ENCODE measurements around the gene OPHN1. TPM values are rescaled to one million over a fixed set of nuclear protein-coding genes. Genes with fewer than 3 reads are reported as not detected.
"Not testable (repeated sequence)": the region's sequence is repeated elsewhere in the genome, so short reads cannot be mapped to it uniquely, and the experiment has no call there.

Gene OPHN1
- total RNA-seq, 1 donor from 2014 or later, result 10.9 TPM

- no peak overlapping the region for H3K4me3 Mint-ChIP-seq (ENCODE audit: unreplicated experiment)
- no peak for TF ChIP-seq CTCF (IDR thresholded peaks at IDR 0.05)
- H3K27me3 Mint-ChIP-seq (ENCODE audit: unreplicated experiment), result no peaks in the 10 kb centered on the region
- DNase-seq (ENCODE audit: extremely low spot score, unreplicated experiment), result no peak
- H3K27ac Mint-ChIP-seq (ENCODE audit: unreplicated experiment), result no peak overlapping the region
- peaks cover 19% of the 10 kb centered on the region for H3K9me3 Mint-ChIP-seq (ENCODE audit: unreplicated experiment)
- no peaks in the 10 kb centered on the region for H3K4me1 Mint-ChIP-seq (ENCODE audit: unreplicated experiment)
- H3K36me3 Mint-ChIP-seq (ENCODE audit: unreplicated experiment), result peaks cover 4% of the 10 kb centered on the region
Observed at GRCh38 chrX:68077378-68077777, 355.9 kb downstream of the OPHN1 start.

- TF ChIP-seq CTCF (IDR thresholded peaks at IDR 0.05), result no peak
- H3K4me1 Mint-ChIP-seq (ENCODE audit: unreplicated experiment), result no peaks in the 10 kb centered on the region
- H3K4me3 Mint-ChIP-seq (ENCODE audit: unreplicated experiment), result no peak overlapping the region
- DNase-seq (ENCODE audit: extremely low spot score, unreplicated experiment), result no peak
- peaks cover 9% of the 10 kb centered on the region for H3K9me3 Mint-ChIP-seq (ENCODE audit: unreplicated experiment)
- no peak overlapping the region for H3K27ac Mint-ChIP-seq (ENCODE audit: unreplicated experiment)
- no peaks in the 10 kb centered on the region for H3K27me3 Mint-ChIP-seq (ENCODE audit: unreplicated experiment)
- no peaks in the 10 kb centered on the region for H3K36me3 Mint-ChIP-seq (ENCODE audit: unreplicated experiment)
Observed at GRCh38 chrX:68072041-68072440, 361.3 kb downstream of the OPHN1 start.

- H3K4me3 Mint-ChIP-seq (ENCODE audit: unreplicated experiment); H3K27ac Mint-ChIP-seq (ENCODE audit: unreplicated experiment); H3K27me3 Mint-ChIP-seq (ENCODE audit: unreplicated experiment); DNase-seq (ENCODE audit: extremely low spot score, unreplicated experiment); H3K9me3 Mint-ChIP-seq (ENCODE audit: unreplicated experiment); H3K4me1 Mint-ChIP-seq (ENCODE audit: unreplicated experiment); H3K36me3 Mint-ChIP-seq (ENCODE audit: unreplicated experiment): not testable (repeated sequence)
Observed at GRCh38 chrX:68070119-68070518, 363.2 kb downstream of the OPHN1 start.

GRCh38 chrX:68061206-68061535 lies 372.1 kb downstream of the OPHN1 start:
- TF ChIP-seq CTCF (IDR thresholded peaks at IDR 0.05), result no peak
- DNase-seq (ENCODE audit: extremely low spot score, unreplicated experiment), result no peak
- no peaks in the 10 kb centered on the region for H3K27me3 Mint-ChIP-seq (ENCODE audit: unreplicated experiment)
- no peak overlapping the region for H3K27ac Mint-ChIP-seq (ENCODE audit: unreplicated experiment)
- H3K36me3 Mint-ChIP-seq (ENCODE audit: unreplicated experiment), result no peaks in the 10 kb centered on the region
- peaks cover 5% of the 10 kb centered on the region for H3K4me1 Mint-ChIP-seq (ENCODE audit: unreplicated experiment)
- H3K9me3 Mint-ChIP-seq (ENCODE audit: unreplicated experiment), result peaks cover 8% of the 10 kb centered on the region
- no peak overlapping the region for H3K4me3 Mint-ChIP-seq (ENCODE audit: unreplicated experiment)

GRCh38 chrX:68060506-68061205 lies 372.6 kb downstream of the OPHN1 start:
- DNase-seq (ENCODE audit: extremely low spot score, unreplicated experiment), result no peak
- H3K4me3 Mint-ChIP-seq (ENCODE audit: unreplicated experiment), result no peak overlapping the region
- no peak for TF ChIP-seq CTCF (IDR thresholded peaks at IDR 0.05)
- peak overlapping the region; percentile 28 for H3K27ac Mint-ChIP-seq (ENCODE audit: unreplicated experiment)
- no peaks in the 10 kb centered on the region for H3K27me3 Mint-ChIP-seq (ENCODE audit: unreplicated experiment)
- H3K36me3 Mint-ChIP-seq (ENCODE audit: unreplicated experiment), result no peaks in the 10 kb centered on the region
- H3K9me3 Mint-ChIP-seq (ENCODE audit: unreplicated experiment), result peaks cover 8% of the 10 kb centered on the region
- peaks cover 5% of the 10 kb centered on the region for H3K4me1 Mint-ChIP-seq (ENCODE audit: unreplicated experiment)

GRCh38 chrX:68059469-68059868 lies 373.8 kb downstream of the OPHN1 start:
- H3K9me3 Mint-ChIP-seq (ENCODE audit: unreplicated experiment), result peaks cover 8% of the 10 kb centered on the region
- no peak overlapping the region for H3K27ac Mint-ChIP-seq (ENCODE audit: unreplicated experiment)

More at GRCh38 chrX:68059469-68059868, 373.8 kb downstream of the OPHN1 start:
- DNase-seq (ENCODE audit: extremely low spot score, unreplicated experiment), result no peak
- no peak for TF ChIP-seq CTCF (IDR thresholded peaks at IDR 0.05)
- H3K4me1 Mint-ChIP-seq (ENCODE audit: unreplicated experiment), result peaks cover 5% of the 10 kb centered on the region
- H3K27me3 Mint-ChIP-seq (ENCODE audit: unreplicated experiment), result no peaks in the 10 kb centered on the region
- H3K4me3 Mint-ChIP-seq (ENCODE audit: unreplicated experiment), result no peak overlapping the region
- no peaks in the 10 kb centered on the region for H3K36me3 Mint-ChIP-seq (ENCODE audit: unreplicated experiment)

Data from osteocyte (in vitro differentiated cells).